GM12801 (cell line): ENCODE data around the gene ZNF568.

Experiments used
- TF ChIP-seq, protein P1 (sequence below): IDR thresholded peaks from one replicate; pipeline ENCODE4 v1.5.1; 2011; ENCODE audit warnings: control low read depth; ENCODE audit not compliant: insufficient read length; ENCODE audit errors: extremely low read depth

The ZNF568 gene

DNA sequence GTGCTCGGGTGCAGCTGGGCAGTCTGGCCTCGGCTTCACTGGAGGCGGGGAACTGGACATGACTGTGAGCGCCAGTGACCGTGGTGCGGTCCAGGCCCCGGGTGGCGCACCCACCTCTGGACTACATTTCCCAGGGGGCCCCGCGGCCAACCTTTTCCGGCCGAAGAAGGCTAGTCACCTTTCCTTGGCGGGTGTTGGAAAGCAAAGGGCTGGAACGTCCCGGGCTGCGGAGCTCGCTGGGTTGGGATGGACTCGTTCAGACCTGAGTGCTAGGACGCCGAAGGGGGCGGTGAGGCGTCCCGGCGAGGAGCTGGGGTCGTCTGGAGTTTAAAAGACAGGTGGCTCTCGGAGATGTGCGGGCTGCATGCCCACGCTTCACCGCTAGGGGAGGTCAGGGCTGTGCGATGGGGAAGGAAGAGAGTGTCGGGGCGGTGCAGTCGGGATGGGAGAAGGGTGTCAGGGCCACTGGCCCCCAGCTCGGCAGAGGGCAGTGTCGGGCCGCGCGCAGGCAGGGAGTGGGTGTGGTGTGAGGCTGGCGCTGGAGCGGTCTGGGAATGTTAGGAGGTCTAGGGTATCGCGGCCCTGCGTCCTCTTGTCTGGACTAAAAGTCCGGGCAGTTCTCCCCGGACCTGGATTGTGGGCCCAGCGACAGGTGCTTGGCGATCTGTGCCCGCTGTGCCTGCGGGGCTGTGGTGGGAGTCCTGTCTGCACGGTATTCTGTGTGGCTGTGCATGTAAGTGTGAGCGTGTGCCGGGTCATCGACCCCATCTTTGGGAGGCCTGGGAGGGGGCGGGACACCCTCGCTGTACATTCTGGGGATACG, 57.1 kb downstream of the ZNF568 start:
- TF ChIP-seq, protein P1, sequence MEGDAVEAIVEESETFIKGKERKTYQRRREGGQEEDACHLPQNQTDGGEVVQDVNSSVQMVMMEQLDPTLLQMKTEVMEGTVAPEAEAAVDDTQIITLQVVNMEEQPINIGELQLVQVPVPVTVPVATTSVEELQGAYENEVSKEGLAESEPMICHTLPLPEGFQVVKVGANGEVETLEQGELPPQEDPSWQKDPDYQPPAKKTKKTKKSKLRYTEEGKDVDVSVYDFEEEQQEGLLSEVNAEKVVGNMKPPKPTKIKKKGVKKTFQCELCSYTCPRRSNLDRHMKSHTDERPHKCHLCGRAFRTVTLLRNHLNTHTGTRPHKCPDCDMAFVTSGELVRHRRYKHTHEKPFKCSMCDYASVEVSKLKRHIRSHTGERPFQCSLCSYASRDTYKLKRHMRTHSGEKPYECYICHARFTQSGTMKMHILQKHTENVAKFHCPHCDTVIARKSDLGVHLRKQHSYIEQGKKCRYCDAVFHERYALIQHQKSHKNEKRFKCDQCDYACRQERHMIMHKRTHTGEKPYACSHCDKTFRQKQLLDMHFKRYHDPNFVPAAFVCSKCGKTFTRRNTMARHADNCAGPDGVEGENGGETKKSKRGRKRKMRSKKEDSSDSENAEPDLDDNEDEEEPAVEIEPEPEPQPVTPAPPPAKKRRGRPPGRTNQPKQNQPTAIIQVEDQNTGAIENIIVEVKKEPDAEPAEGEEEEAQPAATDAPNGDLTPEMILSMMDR: no peak

DNA sequence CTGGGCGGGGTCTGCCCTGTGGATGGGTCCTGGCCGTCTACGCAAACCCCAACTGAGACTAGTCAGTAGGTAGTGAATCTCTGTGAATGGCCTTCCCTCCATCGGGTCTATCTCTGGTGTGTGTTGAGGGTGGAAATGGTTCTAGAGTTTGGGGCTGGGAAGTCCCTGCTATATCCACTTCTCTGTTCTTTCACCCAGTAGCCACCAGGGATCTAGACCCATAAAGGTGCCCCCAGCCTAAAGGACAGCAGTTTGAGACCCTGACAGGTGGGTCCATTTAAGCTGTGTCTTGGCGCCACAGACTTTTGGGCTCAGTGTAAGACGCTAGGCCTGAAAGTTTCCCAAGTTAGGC, 57.7 kb downstream of the ZNF568 start:
- TF ChIP-seq, protein P1: no peak

DNA sequence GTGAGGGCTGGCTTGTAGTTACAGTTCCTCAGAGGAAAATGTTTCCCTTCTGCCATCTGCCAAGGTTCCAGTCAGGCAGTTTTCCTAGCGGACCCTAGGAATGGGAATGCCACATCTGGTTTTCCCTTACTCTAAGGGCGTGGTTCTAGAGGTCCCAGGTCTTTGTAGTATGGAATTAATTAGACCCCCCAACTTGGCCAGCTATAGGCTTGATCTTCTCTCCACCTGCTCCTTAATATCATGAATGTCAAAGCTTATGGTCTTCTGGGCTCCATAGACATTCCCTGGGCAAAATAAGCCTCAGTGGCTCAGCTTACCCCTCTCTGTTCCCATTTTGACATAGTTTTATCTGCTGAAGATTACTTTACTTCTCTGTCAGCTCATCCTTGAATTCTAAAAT, 70.0 kb downstream of the ZNF568 start:
- TF ChIP-seq, protein P1: no peak

DNA sequence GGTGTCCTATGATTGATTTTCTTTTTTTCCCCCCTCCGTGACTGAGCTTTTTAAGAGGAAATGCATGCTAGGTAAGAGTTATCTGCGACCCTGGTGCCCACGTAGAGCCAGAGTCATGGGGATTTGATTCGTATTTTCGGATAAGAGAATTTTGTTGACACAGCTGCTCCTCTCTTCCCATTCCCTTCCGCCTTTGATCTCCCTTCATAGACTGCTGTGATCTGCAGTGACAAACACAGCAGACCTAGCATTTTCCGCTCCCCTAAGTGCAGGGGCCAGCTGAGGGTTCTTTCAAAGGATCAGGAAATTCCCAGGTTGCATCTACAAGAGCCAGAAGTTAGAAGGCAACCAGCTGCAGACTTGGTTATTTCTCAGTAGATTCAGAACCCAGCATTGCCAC, 70.5 kb downstream of the ZNF568 start:
- TF ChIP-seq, protein P1: no peak

DNA sequence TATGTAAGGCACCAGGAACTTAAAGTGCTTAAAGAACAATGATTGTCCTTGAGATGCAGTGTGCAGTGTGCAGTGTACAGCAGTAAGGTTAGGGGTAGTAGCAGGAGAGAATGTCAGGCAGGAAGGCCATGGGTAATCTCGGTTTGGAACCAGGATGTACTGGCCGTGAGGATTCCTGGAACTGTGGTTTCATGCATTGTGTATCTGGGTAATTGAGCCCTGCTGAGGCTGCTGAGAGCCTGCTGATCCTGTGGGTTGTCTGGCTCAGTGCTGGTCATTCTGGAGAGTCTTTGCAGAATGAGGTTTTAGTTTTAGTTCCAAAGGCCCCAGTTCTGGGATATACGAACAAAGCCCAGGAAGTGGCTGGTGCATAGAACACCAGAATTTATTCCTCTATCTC, 71.0 kb downstream of the ZNF568 start:
- TF ChIP-seq, protein P1: no peak

DNA sequence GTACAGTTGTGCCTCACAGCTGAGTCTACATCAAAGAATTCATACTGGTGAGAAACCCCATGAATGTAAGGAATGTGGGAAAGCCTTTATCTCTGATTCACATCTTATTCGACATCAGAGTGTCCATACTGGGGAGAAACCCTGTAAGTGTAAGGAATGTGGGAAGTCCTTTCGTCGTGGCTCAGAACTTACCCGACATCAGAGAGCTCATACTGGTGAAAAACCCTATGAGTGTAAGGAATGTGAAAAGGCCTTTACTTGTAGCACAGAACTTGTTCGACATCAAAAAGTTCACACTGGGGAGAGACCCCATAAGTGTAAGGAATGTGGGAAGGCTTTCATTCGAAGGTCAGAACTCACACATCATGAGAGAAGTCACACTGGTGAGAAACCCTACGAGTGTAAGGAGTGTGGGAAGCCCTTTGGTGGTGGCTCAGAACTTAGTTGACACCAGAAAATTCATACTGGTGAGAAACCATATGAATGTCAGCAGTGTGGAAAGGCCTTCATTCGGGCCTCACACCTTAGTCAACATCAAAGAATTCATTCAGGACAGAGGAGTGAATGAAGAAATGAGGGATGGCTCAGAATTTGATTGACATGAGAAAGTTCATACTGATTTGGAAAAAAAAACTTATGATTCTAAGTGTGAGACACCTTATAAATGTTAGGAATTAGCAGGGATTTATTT, 81.2 kb downstream of the ZNF568 start:
- TF ChIP-seq, protein P1: no peak

DNA sequence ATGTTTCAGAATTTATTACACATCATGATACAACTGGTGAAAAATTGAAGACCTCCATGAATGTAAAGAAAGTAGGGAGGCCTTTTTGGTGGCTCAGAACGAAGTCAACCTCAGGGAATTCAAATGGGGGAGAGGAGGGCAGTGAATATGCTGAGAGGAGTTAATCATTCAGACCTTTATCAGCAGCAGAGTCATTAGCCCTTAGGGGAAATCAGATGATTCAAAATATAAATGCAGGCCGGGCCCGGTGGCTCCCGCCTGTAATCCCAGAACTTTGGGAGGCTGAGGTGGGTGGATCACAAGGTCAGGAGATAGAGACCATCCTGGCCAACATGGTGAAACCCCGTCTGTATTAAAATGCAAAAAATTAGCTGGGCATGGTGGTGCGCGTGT, 81.7 kb downstream of the ZNF568 start:
- TF ChIP-seq, protein P1: no peak
